Measurements from ENCODE around the gene MED25. TPM values are rescaled to one million over a fixed set of nuclear protein-coding genes. Genes with fewer than 3 reads are reported as not detected.

The MED25 gene
- total and polyA plus RNA-seq, 5 donors from 2014 or later = 12.7 to 67.9 (median 21.6) TPM

DNA sequence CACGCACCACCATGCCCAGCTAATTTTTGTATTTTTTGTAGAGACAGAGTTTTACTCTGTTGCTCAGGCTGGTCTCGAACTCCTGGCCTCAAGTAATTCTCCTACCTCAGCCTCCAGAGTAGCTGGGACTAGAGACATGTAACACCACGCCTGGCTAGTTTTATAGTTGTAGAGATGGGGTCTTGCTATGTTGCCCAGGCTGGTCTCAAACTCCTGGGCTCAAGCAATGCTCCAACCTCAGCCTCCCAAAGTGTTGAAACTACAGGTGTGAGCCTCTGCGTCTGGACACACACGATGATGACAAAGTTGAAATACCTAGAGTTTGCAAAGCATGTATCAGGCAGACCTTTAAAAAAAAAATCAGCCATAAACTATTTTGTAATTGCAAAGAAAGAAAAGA, 28.3 kb downstream of the MED25 start:
- H3K4me3 ChIP-seq (ENCODE audit: low read depth, low read length) = no peak overlapping the region
- Mint-ChIP-seq H3K27me3 (no peaks in the 10 kb centered on the region), H3K4me3 (no peak overlapping the region), H3K36me3 (no peaks in the 10 kb centered on the region), H3K9me3 (peaks cover 0 to 2% (median 0%) of the 10 kb centered on the region in 7 donors), H3K4me1 (peaks cover 7 to 30% (median 22%) of the 10 kb centered on the region in 4 donors), H3K27ac (no peak overlapping the region)
- DNase-seq = no peak
- H3K27ac ChIP-seq (ENCODE audit: insufficient read depth, low read length, poor library complexity, severe bottlenecking) = no peak overlapping the region
- H3K36me3 ChIP-seq (ENCODE audit: control insufficient read depth, insufficient read depth, low read length) = no peaks in the 10 kb centered on the region
- no peak for ATAC-seq (ENCODE audit: low read depth in 2 of 2)
- no peaks in the 10 kb centered on the region for H3K9me3 ChIP-seq (ENCODE audit: control insufficient read depth in 2 of 2, low read length in 2 of 2)
- no peaks in the 10 kb centered on the region for H3K27me3 ChIP-seq (ENCODE audit: control insufficient read depth, insufficient read depth, low read length)
- H3K4me1 ChIP-seq (ENCODE audit: control insufficient read depth, insufficient read depth, low read length, poor library complexity, severe bottlenecking) = peaks cover 8% of the 10 kb centered on the region

GRCh38 chr19:49847731-49848696, 29.9 kb downstream of the MED25 start:
- Mint-ChIP-seq H3K4me1 (peaks cover 7 to 40% (median 32%) of the 10 kb centered on the region in 4 donors), H3K36me3 (no peaks in the 10 kb centered on the region), H3K4me3 (peak overlapping the region in 1 of 4 donors; percentile 88), H3K27ac (no peak overlapping the region), H3K9me3 (peaks cover 0 to 2% (median 0%) of the 10 kb centered on the region in 7 donors), H3K27me3 (no peaks in the 10 kb centered on the region)
- H3K27me3 ChIP-seq (ENCODE audit: control insufficient read depth, insufficient read depth, low read length) = peaks cover 2% of the 10 kb centered on the region
- H3K9me3 ChIP-seq (ENCODE audit: control insufficient read depth in 2 of 2, low read length in 2 of 2) = no peaks in the 10 kb centered on the region
- peaks cover 21% of the 10 kb centered on the region for H3K4me1 ChIP-seq (ENCODE audit: control insufficient read depth, insufficient read depth, low read length, poor library complexity, severe bottlenecking)
- H3K36me3 ChIP-seq (ENCODE audit: control insufficient read depth, insufficient read depth, low read length) = no peaks in the 10 kb centered on the region
- no peak overlapping the region for H3K4me3 ChIP-seq (ENCODE audit: low read depth, low read length)
- DNase-seq (peak in 1 of 3 donors; percentile 74), ATAC-seq (ENCODE audit: low read depth in 2 of 2) (no peak)
- no peak overlapping the region for H3K27ac ChIP-seq (ENCODE audit: insufficient read depth, low read length, poor library complexity, severe bottlenecking)

- Mint-ChIP-seq H3K4me1 (peaks cover 7 to 40% (median 36%) of the 10 kb centered on the region in 4 donors), H3K27ac (peak overlapping the region in 1 of 3 donors; percentile 82), H3K36me3 (no peaks in the 10 kb centered on the region), H3K4me3 (peak overlapping the region; percentile 70 to 93 (median 83)), H3K27me3 (no peaks in the 10 kb centered on the region), H3K9me3 (peaks cover 0 to 2% (median 0%) of the 10 kb centered on the region in 7 donors)
- no peak for DNase-seq
- Histone ChIP-seq H3K9me3 (ENCODE audit: control insufficient read depth in 2 of 2, low read length in 2 of 2) (no peaks in the 10 kb centered on the region), H3K4me1 (ENCODE audit: control insufficient read depth, insufficient read depth, low read length, poor library complexity, severe bottlenecking) (peaks cover 21% of the 10 kb centered on the region), H3K4me3 (ENCODE audit: low read depth, low read length) (no peak overlapping the region), H3K36me3 (ENCODE audit: control insufficient read depth, insufficient read depth, low read length) (no peaks in the 10 kb centered on the region), H3K27ac (ENCODE audit: insufficient read depth, low read length, poor library complexity, severe bottlenecking) (no peak overlapping the region), H3K27me3 (ENCODE audit: control insufficient read depth, insufficient read depth, low read length) (peaks cover 2% of the 10 kb centered on the region)
- ATAC-seq (ENCODE audit: low read depth in 2 of 2) = no peak
Observed at GRCh38 chr19:49848938-49849337, 30.8 kb downstream of the MED25 start.

DNA sequence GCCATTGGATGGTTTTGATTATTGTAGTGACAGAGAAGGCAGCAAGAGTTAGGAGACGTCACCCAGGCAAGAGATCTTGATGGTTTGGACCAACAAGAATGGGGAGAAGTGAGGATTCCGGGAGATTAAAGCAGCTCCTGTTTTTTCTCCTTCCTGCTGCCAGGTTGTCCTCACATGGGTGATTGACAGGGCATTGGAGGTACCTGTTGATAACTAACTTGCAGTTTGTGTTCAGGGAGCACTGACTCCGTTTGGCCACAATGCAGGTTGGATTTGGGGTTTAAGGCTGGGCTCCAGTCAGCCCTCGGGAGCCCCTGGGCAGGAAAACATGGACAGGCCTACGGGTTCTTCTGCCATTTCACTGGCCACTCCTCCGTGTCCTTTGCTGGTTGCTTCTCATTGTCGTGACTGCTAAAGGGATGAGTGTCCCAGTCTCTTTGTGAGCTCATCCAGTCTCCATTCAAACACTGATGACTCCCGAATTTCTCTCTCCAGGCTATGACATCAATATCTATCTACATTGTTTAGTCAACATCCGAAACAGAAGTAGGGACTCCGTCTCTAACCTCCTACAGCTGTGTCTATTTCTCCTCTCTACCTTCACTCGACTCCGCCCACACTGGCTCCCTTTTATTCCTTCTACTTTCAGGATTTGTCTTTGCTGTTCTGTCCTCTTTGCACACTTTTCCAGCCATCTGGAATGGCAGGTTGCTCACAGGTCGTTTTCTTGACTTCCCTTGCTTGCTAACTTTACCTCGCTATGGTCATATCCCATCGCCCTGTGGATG, 31.5 kb downstream of the MED25 start:
- Mint-ChIP-seq H3K4me3 (peak overlapping the region; percentile 88 to 96 (median 94)), H3K27ac (peak overlapping the region; percentile 82 to 98 (median 96)), H3K27me3 (no peaks in the 10 kb centered on the region), H3K4me1 (peaks cover 7 to 40% (median 36%) of the 10 kb centered on the region in 4 donors), H3K36me3 (no peaks in the 10 kb centered on the region), H3K9me3 (peaks cover 0 to 2% (median 0%) of the 10 kb centered on the region in 7 donors)
- H3K4me1 ChIP-seq (ENCODE audit: control insufficient read depth, insufficient read depth, low read length, poor library complexity, severe bottlenecking) = peaks cover 21% of the 10 kb centered on the region
- DNase-seq (no peak), ATAC-seq (ENCODE audit: low read depth in 2 of 2) (no peak)
- no peak overlapping the region for H3K27ac ChIP-seq (ENCODE audit: insufficient read depth, low read length, poor library complexity, severe bottlenecking)
- peak overlapping the region; percentile 72 for H3K4me3 ChIP-seq (ENCODE audit: low read depth, low read length)
- H3K9me3 ChIP-seq (ENCODE audit: control insufficient read depth in 2 of 2, low read length in 2 of 2) = no peaks in the 10 kb centered on the region
- no peaks in the 10 kb centered on the region for H3K36me3 ChIP-seq (ENCODE audit: control insufficient read depth, insufficient read depth, low read length)
- peaks cover 2% of the 10 kb centered on the region for H3K27me3 ChIP-seq (ENCODE audit: control insufficient read depth, insufficient read depth, low read length)

DNA sequence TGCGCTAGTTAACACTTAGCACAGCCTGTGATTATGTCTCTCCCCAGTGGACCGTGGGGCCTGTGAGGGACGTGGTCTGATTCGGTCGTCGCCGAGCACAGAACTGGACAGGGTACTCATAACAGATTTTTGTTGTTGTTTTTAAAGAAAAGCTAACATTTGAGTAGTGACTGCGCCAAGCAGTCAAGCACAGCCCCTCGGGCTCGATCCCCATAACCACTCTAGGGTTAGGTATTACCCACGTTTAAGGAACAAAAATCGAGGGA, 32.1 kb downstream of the MED25 start:
- DNase-seq (no peak), ATAC-seq (ENCODE audit: low read depth in 2 of 2) (no peak)
- peak overlapping the region; percentile 88 to 96 (median 94) for H3K4me3 Mint-ChIP-seq
- peaks cover 7 to 40% (median 36%) of the 10 kb centered on the region in 4 donors for H3K4me1 Mint-ChIP-seq
- no peaks in the 10 kb centered on the region for H3K36me3 Mint-ChIP-seq
- Histone ChIP-seq H3K9me3 (ENCODE audit: control insufficient read depth in 2 of 2, low read length in 2 of 2) (no peaks in the 10 kb centered on the region), H3K36me3 (ENCODE audit: control insufficient read depth, insufficient read depth, low read length) (no peaks in the 10 kb centered on the region), H3K27ac (ENCODE audit: insufficient read depth, low read length, poor library complexity, severe bottlenecking) (peak overlapping the region; percentile 94), H3K4me3 (ENCODE audit: low read depth, low read length) (peak overlapping the region; percentile 72), H3K27me3 (ENCODE audit: control insufficient read depth, insufficient read depth, low read length) (peaks cover 2% of the 10 kb centered on the region), H3K4me1 (ENCODE audit: control insufficient read depth, insufficient read depth, low read length, poor library complexity, severe bottlenecking) (peaks cover 21% of the 10 kb centered on the region)
- H3K9me3 Mint-ChIP-seq = peaks cover 0 to 2% (median 0%) of the 10 kb centered on the region in 7 donors
- no peaks in the 10 kb centered on the region for H3K27me3 Mint-ChIP-seq
- H3K27ac Mint-ChIP-seq = peak overlapping the region in 2 of 3 donors; percentile 96 to 98

DNA sequence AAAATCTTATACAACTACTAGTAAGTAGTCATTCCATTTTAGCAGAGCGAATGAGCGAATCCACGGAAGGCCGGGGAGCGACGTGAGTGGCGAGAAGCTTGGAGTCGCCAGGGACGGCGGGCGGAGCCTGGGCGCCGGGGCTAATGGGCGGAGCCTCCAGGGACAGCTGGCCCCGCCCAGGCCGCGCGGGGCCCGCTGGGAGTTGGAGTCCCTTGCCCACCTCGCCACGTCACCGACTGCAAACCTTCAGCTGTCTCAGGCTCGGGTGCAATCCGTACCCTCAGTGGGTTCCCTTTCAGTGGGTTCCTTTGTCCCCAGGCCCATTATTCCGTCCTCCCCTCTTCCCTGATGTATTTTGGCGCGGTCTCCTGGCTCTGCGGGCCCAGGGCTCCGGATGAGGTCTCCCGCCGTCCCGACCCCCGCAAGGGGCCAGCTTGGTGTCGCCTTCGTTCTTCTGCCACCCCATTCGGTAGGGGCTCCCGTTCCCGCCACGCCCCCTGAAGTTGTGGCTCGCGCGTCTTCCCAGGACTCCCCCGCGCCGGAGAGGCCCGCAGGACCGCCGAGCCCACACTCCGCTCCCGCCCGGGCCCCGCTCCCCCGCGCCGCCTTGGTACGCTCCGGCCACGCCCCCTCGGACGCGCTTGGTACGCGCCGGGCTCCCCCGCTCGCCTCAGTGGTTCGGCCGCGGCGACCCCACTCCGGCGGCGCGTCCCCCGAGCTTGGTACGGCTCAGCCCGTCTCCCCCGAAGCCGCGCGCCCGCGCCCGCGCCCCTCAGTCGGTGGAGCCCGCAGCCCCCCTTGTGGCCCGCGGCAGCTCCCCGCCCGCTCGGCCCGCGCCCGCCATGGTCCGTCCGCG, 32.6 kb downstream of the MED25 start, which contains the start of gene PTOV1:
Gene PTOV1, plus strand, starts transcription at position 673 of the 856 bp plus-strand sequence.
- Histone ChIP-seq H3K36me3 (ENCODE audit: control insufficient read depth, insufficient read depth, low read length) (no peaks in the 10 kb centered on the region), H3K9me3 (ENCODE audit: control insufficient read depth in 2 of 2, low read length in 2 of 2) (no peaks in the 10 kb centered on the region), H3K4me1 (ENCODE audit: control insufficient read depth, insufficient read depth, low read length, poor library complexity, severe bottlenecking) (peaks cover 21% of the 10 kb centered on the region), H3K4me3 (ENCODE audit: low read depth, low read length) (peak within 1 kb of the TSS; percentile 72), H3K27me3 (ENCODE audit: control insufficient read depth, insufficient read depth, low read length) (peaks cover 2% of the 10 kb centered on the region), H3K27ac (ENCODE audit: insufficient read depth, low read length, poor library complexity, severe bottlenecking) (peak within 1 kb of the TSS; percentile 94)
- Mint-ChIP-seq H3K9me3 (peaks cover 0 to 2% (median 0%) of the 10 kb centered on the region in 7 donors), H3K4me3 (peak within 1 kb of the TSS; percentile 93 to 96 (median 94)), H3K27me3 (no peaks in the 10 kb centered on the region), H3K36me3 (no peaks in the 10 kb centered on the region), H3K27ac (peak within 1 kb of the TSS; percentile 92 to 98 (median 96)), H3K4me1 (peaks cover 7 to 42% (median 36%) of the 10 kb centered on the region in 4 donors)
- DNase-seq (peak; percentile 82 to 92 (median 87)), ATAC-seq (ENCODE audit: low read depth in 2 of 2) (peak; percentile 90)

Data from CD4-positive, CD25-positive, alpha-beta regulatory T cell (primary cell).